GM12878 (cell line): ENCODE results near the gene PRR29. TPM values are rescaled to one million over a fixed set of nuclear protein-coding genes. Genes with fewer than 3 reads are reported as not detected.

Source experiments
- ATAC-seq: fragments of 200-7000 bp; cut with Tn5 transposase; 3 replicates; pipeline ENCODE4 v1.9.1; 2020; ENCODE audit warnings: mild to moderate bottlenecking, moderate library complexity
- BruUV-seq: library from RNA; stranded (reverse); fragments of 400-500 nt; replicated peaks from 2 replicates; lab custom pipeline; 2021; lab: Mats Ljungman, UMichigan
- CTCF ChIA-PET: fragments of 300-600 bp; sonication (Branson Sonifier 250); formaldehyde crosslinking; extraction: SDS; loops from one replicate; lab custom pipeline; 2021; ENCODE audit warnings: inconsistent platforms; lab: Yijun Ruan, JAX
- POLR2A ChIA-PET: fragments of 350-600 bp; formaldehyde crosslinking; extraction: SDS; loops from one replicate; lab custom pipeline; 2021; ENCODE audit warnings: inconsistent platforms; lab: Charles Lee
- RAD21 ChIA-PET: fragments of 300-600 bp; sonication (Branson Sonifier 250); formaldehyde crosslinking; loops from one replicate; lab custom pipeline; 2023; ENCODE audit warnings: antibody characterized with exemption; ENCODE audit not compliant: unreplicated experiment; lab: Charles Lee
- SMC1A ChIA-PET: fragments of 300-600 bp; sonication (Branson Sonifier 250); formaldehyde crosslinking; loops from one replicate; lab custom pipeline; 2023; ENCODE audit not compliant: unreplicated experiment, uncharacterized antibody; lab: Charles Lee
- DNase-seq: peaks from one replicate; pipeline ENCODE4 v3.0.0-alpha.2; 2011; ENCODE audit warnings: low read depth, low spot score
- FAIRE-seq: peaks from 3 replicates; lab custom pipeline; 2011; peaks lifted over from hg19 to GRCh38; lab: Jason Lieb, UNC
- H2AFZ ChIP-seq: 2 replicates; pipeline ENCODE4 v1.6.0; 2011; ENCODE audit warnings: low read depth, low read length, control low read depth; ENCODE audit not compliant: control insufficient read depth
- H3K27ac ChIP-seq: 2 replicates; pipeline ENCODE4 v1.5.1; 2011; ENCODE audit warnings: control low read depth; ENCODE audit not compliant: control insufficient read depth, insufficient read depth
- H3K27me3 ChIP-seq, 2 experiments: replicated peaks in 1 of 2; 2 replicates each; pipeline versions ENCODE4 v1.6.0 to v1.6.1; 2011; ENCODE audit warnings: low read length in 1 of 2; ENCODE audit not compliant: control insufficient read depth in 2 of 2, insufficient read depth in 2 of 2
- H3K36me3 ChIP-seq, 2 experiments: 2 replicates each; pipeline ENCODE4 v1.5.1; 2011; ENCODE audit warnings: low read length in 1 of 2; ENCODE audit not compliant: control insufficient read depth in 2 of 2, insufficient read depth in 2 of 2
- H3K4me1 ChIP-seq: 2 replicates; pipeline ENCODE4 v1.6.1; 2011; ENCODE audit warnings: mild to moderate bottlenecking, low read length, moderate library complexity, mixed read lengths; ENCODE audit not compliant: control insufficient read depth, insufficient read depth
- H3K4me2 ChIP-seq: 2 replicates; pipeline ENCODE4 v1.6.0; 2011; ENCODE audit warnings: control low read depth; ENCODE audit not compliant: control insufficient read depth, insufficient read depth
- H3K4me3 ChIP-seq: fragments of 200-600 bp; sonication (generic); 2 replicates; pipeline ENCODE4 v1.5.1; 2016
- H3K79me2 ChIP-seq: 2 replicates; pipeline ENCODE4 v1.6.0; 2011; ENCODE audit warnings: low read length; ENCODE audit not compliant: control insufficient read depth, insufficient read depth
- H3K9ac ChIP-seq: 2 replicates; pipeline ENCODE4 v1.8.0; 2011; ENCODE audit warnings: low read length, control low read depth, mixed read lengths; ENCODE audit not compliant: control insufficient read depth, insufficient read depth
- H3K9me3 ChIP-seq: replicated peaks from 3 replicates; pipeline ENCODE4 v1.5.1; 2011; ENCODE audit warnings: mild to moderate bottlenecking, low read length; ENCODE audit not compliant: control insufficient read depth, insufficient read depth
- H4K20me1 ChIP-seq: 2 replicates; pipeline ENCODE4 v1.6.0; 2011; ENCODE audit not compliant: control insufficient read depth, insufficient read depth
- BRCA1 ChIP-seq: IDR thresholded peaks from 2 replicates; pipeline ENCODE4 v1.6.1; 2011; ENCODE audit warnings: low read depth, low read length, improper control_type of control experiment
- CREM ChIP-seq: IDR thresholded peaks from 2 replicates; pipeline ENCODE4 v1.6.1; 2014; ENCODE audit warnings: antibody characterized with exemption, low read depth
- FOS ChIP-seq: IDR thresholded peaks from 3 replicates; pipeline ENCODE4 v1.6.1; 2011; ENCODE audit warnings: borderline replicate concordance; ENCODE audit not compliant: insufficient read length; ENCODE audit errors: extremely low read depth
- FOXK2 ChIP-seq: fragments of 450-650 bp; IDR thresholded peaks from 2 replicates; pipeline ENCODE4 v1.6.1; 2017; ENCODE audit warnings: mild to moderate bottlenecking, moderate library complexity
- GATAD2B ChIP-seq: fragments of 450-650 bp; conservative IDR thresholded peaks from 2 replicates; pipeline ENCODE4 v1.6.1; 2017; ENCODE audit warnings: low read depth, mild to moderate bottlenecking, moderate library complexity
- JUNB ChIP-seq: IDR thresholded peaks from 2 replicates; pipeline ENCODE4 v1.6.1; 2016; ENCODE audit warnings: antibody characterized with exemption, mild to moderate bottlenecking
- KLF5 ChIP-seq: fragments of 450-650 bp; IDR thresholded peaks from 2 replicates; pipeline ENCODE4 v1.6.1; 2014; ENCODE audit warnings: mild to moderate bottlenecking; ENCODE audit not compliant: partially characterized antibody
- MEF2A ChIP-seq: IDR thresholded peaks from 2 replicates; pipeline ENCODE4 v1.6.1; 2011; ENCODE audit warnings: low read depth, mild to moderate bottlenecking, low read length, moderate library complexity; ENCODE audit not compliant: insufficient read depth
- NFIC ChIP-seq: IDR thresholded peaks from 2 replicates; pipeline ENCODE4 v1.6.1; 2012; ENCODE audit warnings: low read depth, mild to moderate bottlenecking, inconsistent platforms, low read length, moderate library complexity
- NR2C2 ChIP-seq: IDR thresholded peaks from 2 replicates; pipeline ENCODE4 v1.6.1; 2011; ENCODE audit warnings: borderline replicate concordance, low read depth; ENCODE audit not compliant: control insufficient read depth, insufficient read length
- NR2F1 ChIP-seq: fragments of 450-650 bp; conservative IDR thresholded peaks from 2 replicates; pipeline ENCODE4 v1.6.1; 2017; ENCODE audit warnings: mild to moderate bottlenecking
- POU2F2 ChIP-seq: IDR thresholded peaks from 3 replicates; pipeline ENCODE4 v1.6.1; 2011; ENCODE audit warnings: low read depth, mild to moderate bottlenecking, low read length, borderline replicate concordance
- RAD21 ChIP-seq: IDR thresholded peaks from 2 replicates; pipeline ENCODE4 v1.6.1; 2011; ENCODE audit warnings: mild to moderate bottlenecking, low read depth, low read length, moderate library complexity; ENCODE audit not compliant: insufficient read depth
- RAD51 ChIP-seq: fragments of 450-650 bp; IDR thresholded peaks from 2 replicates; pipeline ENCODE4 v1.6.1; 2016; ENCODE audit warnings: moderate library complexity, mild to moderate bottlenecking, inconsistent platforms
- SIN3A ChIP-seq: IDR thresholded peaks from 2 replicates; pipeline ENCODE4 v1.6.1; 2012; ENCODE audit warnings: low read depth, low read length, improper control_type of control experiment
- SP1 ChIP-seq: IDR thresholded peaks from one replicate; pipeline ENCODE4 v1.6.1; 2011; ENCODE audit warnings: low read depth, low read length
- SRF ChIP-seq, 2 experiments: IDR thresholded peaks; 2 replicates each; pipeline ENCODE4 v1.6.1; 2011; ENCODE audit warnings: low read depth in 2 of 2, low read length in 2 of 2, mild to moderate bottlenecking in 1 of 2, moderate library complexity in 1 of 2
- WGBS: methylation state at CpG from one replicate; pipeline ENCODE4 v1.1.6; 2016; ENCODE audit warnings: low lambda C conversion rate; ENCODE audit not compliant: insufficient replicate concordance, insufficient coverage; ENCODE audit errors: missing lambda C conversion rate; 5-methylcytosine and 5-hydroxymethylcytosine counted together
- in situ Hi-C: fragments of 300-500 bp; cut with MboI; formaldehyde crosslinking; loops from 9 replicates; pipeline ENCODE4 v1.14.3; 2018; ENCODE audit warnings: mixed read lengths
- intact Hi-C: fragments of 100-400 bp; cut with micrococcal nuclease; formaldehyde crosslinking; loops from one replicate; pipeline ENCODE4 v1.14.2; 2022; ENCODE audit not compliant: unreplicated experiment
- polyA plus RNA-seq, 11 experiments: library from polyadenylated mRNA; depleted of rRNA in 4 of 11; unstranded in 6 of 11; stranded (reverse) in 5 of 11; fragments of >200 nt; fragmentation: Nextera tagmentation in 4 of 11; fragmentation: Illumina TruSeq in 1 of 11; extraction: Ambion mirVana in 4 of 11; extraction: Trizol in 1 of 11; gene quantifications; 1 replicate in 1 of 11; 2 replicates in 10 of 11; pipeline versions ENCODE4 v1.2.1 to v1.2.3, GENCODE V29; 2011 to 2016; ENCODE audit warnings: inconsistent platforms in 2 of 11, missing spikeins in 2 of 11, low read depth in 1 of 11
- total RNA-seq, 4 experiments: library from RNA; depleted of rRNA in 3 of 4; stranded (reverse); fragments of >200 nt in 3 of 4; fragmentation: Illumina TruSeq in 1 of 4; extraction: Trizol in 1 of 4; gene quantifications; 2 replicates each; pipeline versions ENCODE4 v1.2.1 to v1.2.3, GENCODE V29; 2013 to 2021
- TF ChIP-seq, protein P1 (sequence below): IDR thresholded peaks from 2 replicates; pipeline ENCODE4 v1.6.1; 2012; ENCODE audit warnings: mild to moderate bottlenecking, low read depth, low read length
- TF ChIP-seq, protein P2 (sequence below): IDR thresholded peaks from 2 replicates; pipeline ENCODE4 v1.6.1; 2011; ENCODE audit warnings: low read depth, mild to moderate bottlenecking, low read length, moderate library complexity, borderline replicate concordance; ENCODE audit errors: extremely low read depth
- TF ChIP-seq, protein P3 (sequence below): fragments of 150-350 bp; IDR thresholded peaks from 2 replicates; pipeline ENCODE4 v1.6.1; 2014; ENCODE audit warnings: mild to moderate bottlenecking, low read depth, low read length

Gene PRR29
- total and polyA plus RNA-seq, 10 of the 15 experiments (the other 5 are each of a cell fraction or from before 2014, with no cell fraction given), result 0.01 to 2.4 (median 0.18) TPM; not detected in 3

DNA sequence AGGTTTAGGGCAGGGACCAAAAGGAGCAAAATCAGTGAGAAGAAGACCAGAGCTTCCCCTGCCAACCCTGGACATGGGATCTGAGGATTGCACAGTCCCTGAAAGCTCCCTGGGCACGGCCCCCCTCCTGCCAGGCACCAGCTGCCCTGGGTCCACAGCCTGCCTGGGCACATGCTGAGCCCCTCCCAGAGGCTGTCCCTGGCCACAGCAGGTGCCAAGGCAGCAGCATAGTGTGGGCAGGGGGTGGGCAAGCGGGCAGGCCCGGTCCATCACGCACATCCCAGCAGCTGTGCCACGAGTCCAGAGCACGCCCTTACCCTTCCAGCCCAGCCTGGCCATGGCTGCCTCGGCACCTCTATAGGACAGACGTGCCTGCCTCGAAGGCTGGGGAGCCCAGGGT, 38.1 kb upstream of the PRR29 start (continued):
- TF ChIP-seq, protein P1, sequence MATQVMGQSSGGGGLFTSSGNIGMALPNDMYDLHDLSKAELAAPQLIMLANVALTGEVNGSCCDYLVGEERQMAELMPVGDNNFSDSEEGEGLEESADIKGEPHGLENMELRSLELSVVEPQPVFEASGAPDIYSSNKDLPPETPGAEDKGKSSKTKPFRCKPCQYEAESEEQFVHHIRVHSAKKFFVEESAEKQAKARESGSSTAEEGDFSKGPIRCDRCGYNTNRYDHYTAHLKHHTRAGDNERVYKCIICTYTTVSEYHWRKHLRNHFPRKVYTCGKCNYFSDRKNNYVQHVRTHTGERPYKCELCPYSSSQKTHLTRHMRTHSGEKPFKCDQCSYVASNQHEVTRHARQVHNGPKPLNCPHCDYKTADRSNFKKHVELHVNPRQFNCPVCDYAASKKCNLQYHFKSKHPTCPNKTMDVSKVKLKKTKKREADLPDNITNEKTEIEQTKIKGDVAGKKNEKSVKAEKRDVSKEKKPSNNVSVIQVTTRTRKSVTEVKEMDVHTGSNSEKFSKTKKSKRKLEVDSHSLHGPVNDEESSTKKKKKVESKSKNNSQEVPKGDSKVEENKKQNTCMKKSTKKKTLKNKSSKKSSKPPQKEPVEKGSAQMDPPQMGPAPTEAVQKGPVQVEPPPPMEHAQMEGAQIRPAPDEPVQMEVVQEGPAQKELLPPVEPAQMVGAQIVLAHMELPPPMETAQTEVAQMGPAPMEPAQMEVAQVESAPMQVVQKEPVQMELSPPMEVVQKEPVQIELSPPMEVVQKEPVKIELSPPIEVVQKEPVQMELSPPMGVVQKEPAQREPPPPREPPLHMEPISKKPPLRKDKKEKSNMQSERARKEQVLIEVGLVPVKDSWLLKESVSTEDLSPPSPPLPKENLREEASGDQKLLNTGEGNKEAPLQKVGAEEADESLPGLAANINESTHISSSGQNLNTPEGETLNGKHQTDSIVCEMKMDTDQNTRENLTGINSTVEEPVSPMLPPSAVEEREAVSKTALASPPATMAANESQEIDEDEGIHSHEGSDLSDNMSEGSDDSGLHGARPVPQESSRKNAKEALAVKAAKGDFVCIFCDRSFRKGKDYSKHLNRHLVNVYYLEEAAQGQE, result no peak
- TF ChIP-seq KLF5 (no peak), SP1 (no peak), FOS (no peak), RAD21 (no peak), NR2C2 (no peak)
- TF ChIP-seq, protein P2, sequence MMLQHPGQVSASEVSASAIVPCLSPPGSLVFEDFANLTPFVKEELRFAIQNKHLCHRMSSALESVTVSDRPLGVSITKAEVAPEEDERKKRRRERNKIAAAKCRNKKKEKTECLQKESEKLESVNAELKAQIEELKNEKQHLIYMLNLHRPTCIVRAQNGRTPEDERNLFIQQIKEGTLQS, result no peak
- TF ChIP-seq, all 136 proteins: peak for 0

DNA sequence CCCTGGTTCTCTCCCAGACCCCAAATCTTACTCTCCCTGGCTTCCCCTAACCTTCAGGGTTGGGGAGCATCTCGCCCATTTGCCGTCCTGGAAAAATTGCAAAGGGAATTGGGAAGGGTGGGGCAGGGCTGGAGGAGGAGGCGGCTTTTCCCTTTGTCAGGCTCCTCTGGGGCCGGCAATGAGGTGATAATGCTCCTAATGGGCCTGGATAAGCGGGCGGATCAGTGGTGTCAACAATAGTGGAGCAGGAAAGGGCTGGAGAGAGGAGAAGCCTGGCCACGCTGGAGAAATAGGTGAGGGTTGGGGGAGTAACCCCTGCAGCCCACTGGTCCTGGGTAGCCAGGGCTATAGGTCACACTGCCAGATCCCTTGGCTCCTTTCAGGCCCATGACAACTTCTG, 37.7 kb upstream of the PRR29 start:
- Histone ChIP-seq H2AFZ (no peak overlapping the region), H3K79me2 (no peaks in the 10 kb centered on the region), H3K4me3 (no peak overlapping the region), H3K27ac (no peak overlapping the region), H3K9me3 (no peaks in the 10 kb centered on the region), H3K27me3 (no peaks in the 10 kb centered on the region), H4K20me1 (no peaks in the 10 kb centered on the region), H3K36me3 (no peaks in the 10 kb centered on the region), H3K4me2 (no peak overlapping the region), H3K9ac (no peak overlapping the region), H3K4me1 (no peaks in the 10 kb centered on the region)
- no TSS peak for BruUV-seq
- TF ChIP-seq NFIC, result no peak
- TF ChIP-seq CREM, result no peak
- TF ChIP-seq, protein P3, sequence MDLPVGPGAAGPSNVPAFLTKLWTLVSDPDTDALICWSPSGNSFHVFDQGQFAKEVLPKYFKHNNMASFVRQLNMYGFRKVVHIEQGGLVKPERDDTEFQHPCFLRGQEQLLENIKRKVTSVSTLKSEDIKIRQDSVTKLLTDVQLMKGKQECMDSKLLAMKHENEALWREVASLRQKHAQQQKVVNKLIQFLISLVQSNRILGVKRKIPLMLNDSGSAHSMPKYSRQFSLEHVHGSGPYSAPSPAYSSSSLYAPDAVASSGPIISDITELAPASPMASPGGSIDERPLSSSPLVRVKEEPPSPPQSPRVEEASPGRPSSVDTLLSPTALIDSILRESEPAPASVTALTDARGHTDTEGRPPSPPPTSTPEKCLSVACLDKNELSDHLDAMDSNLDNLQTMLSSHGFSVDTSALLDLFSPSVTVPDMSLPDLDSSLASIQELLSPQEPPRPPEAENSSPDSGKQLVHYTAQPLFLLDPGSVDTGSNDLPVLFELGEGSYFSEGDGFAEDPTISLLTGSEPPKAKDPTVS, result no peak
- TF ChIP-seq SRF (IDR thresholded peaks at IDR 0.05; ENCODE audit: low read depth in 2 of 2, low read length in 2 of 2), result no peak
- TF ChIP-seq RAD51, result no peak
- no peak for TF ChIP-seq GATAD2B
- no peak for TF ChIP-seq POU2F2
- TF ChIP-seq JUNB, result no peak
- no peak for TF ChIP-seq BRCA1
- no peak for TF ChIP-seq FOXK2
- TF ChIP-seq NR2F1, result no peak
- no peak for TF ChIP-seq MEF2A
- TF ChIP-seq SIN3A, result no peak
- FAIRE-seq, result no peak
- SMC1A ChIA-PET, result no interaction called here
- no peak for DNase-seq
- 61% methylated on average over 7 of the region's 7 CpGs for WGBS
- ATAC-seq, result no peak
- POLR2A ChIA-PET, result no interaction called here
- RAD21 ChIA-PET, result interaction anchor here (0.5 kb wide), 1 partner anchor 13 kb away, joined by 3 read pairs; no protein-coding TSS in a partner anchor
- CTCF ChIA-PET, result interaction anchor here (1.0 to 2.2 kb wide), 2 partner anchors 10 to 14 kb away, joined by 3 to 6 read pairs; no protein-coding TSS in a partner anchor
- in situ Hi-C loops, result no loop called here
- intact Hi-C loops, result no loop called here
